Choroid plexus epithelial cell (primary cell): ENCODE data around the gene HHATL.

Experiments
- DNase-seq: peaks from one replicate; pipeline ENCODE4 v3.0.0-alpha.2; 2010; ENCODE audit warnings: low read depth
- H3K4me3 ChIP-seq: 2 replicates; pipeline ENCODE4 v1.5.1; 2011; ENCODE audit warnings: low read depth, mild to moderate bottlenecking, control low read depth, low read length, moderate library complexity
- CTCF ChIP-seq: conservative IDR thresholded peaks from 2 replicates; pipeline ENCODE4 v1.5.1; 2011; ENCODE audit warnings: low read depth, mild to moderate bottlenecking, control low read depth, inconsistent platforms, low read length, moderate library complexity

Gene HHATL

GRCh38 chr3:42746455-42747450 lies 44.2 kb upstream of the HHATL start:
- no peak overlapping the region for H3K4me3 ChIP-seq
- TF ChIP-seq CTCF: no peak
- no peak for DNase-seq

GRCh38 chr3:42745776-42746454 lies 43.3 kb upstream of the HHATL start:
- H3K4me3 ChIP-seq: no peak overlapping the region
- DNase-seq: no peak
- no peak for TF ChIP-seq CTCF

GRCh38 chr3:42745291-42745745 lies 42.7 kb upstream of the HHATL start:
- DNase-seq: no peak
- no peak overlapping the region for H3K4me3 ChIP-seq
- no peak for TF ChIP-seq CTCF

GRCh38 chr3:42743204-42743995 lies 40.8 kb upstream of the HHATL start:
- DNase-seq: no peak
- H3K4me3 ChIP-seq: no peak overlapping the region
- TF ChIP-seq CTCF: no peak

- TF ChIP-seq CTCF: no peak
- DNase-seq: no peak
- no peak overlapping the region for H3K4me3 ChIP-seq
Observed at GRCh38 chr3:42742688-42743087, 40.1 kb upstream of the HHATL start.

GRCh38 chr3:42742259-42742658 lies 39.7 kb upstream of the HHATL start:
- TF ChIP-seq CTCF: no peak

More at GRCh38 chr3:42742259-42742658, 39.7 kb upstream of the HHATL start:
- no peak for DNase-seq
- H3K4me3 ChIP-seq: no peak overlapping the region
